CD4-positive, alpha-beta T cell treated with Interleukin-4 for 1 hour (primary cell): ENCODE data around the gene TATDN2.
"Not testable (repeated sequence)": the region's sequence is repeated elsewhere in the genome, so short reads cannot be mapped to it uniquely, and the experiment has no call there.

Source experiments
- DNase-seq, 2 donors: peaks; one replicate each; pipeline ENCODE4 v3.0.0-alpha.2; 2020 to 2022

The TATDN2 gene

GRCh38 chr3:10292505-10293419, 44.5 kb downstream of the TATDN2 start, which contains the start of gene GHRL:
TSS of gene GHRL (minus strand) at chr3:10292947. CDS start at chr3:10290180, 2,767 bp downstream.
- DNase-seq, result peak; percentile 16 to 71

- no peak for DNase-seq
Observed at GRCh38 chr3:10294030-10294586, 45.8 kb downstream of the TATDN2 start.

- DNase-seq, result not testable (repeated sequence)
Observed at GRCh38 chr3:10298064-10298463, 49.8 kb downstream of the TATDN2 start.

GRCh38 chr3:10299175-10299574, 50.9 kb downstream of the TATDN2 start:
- DNase-seq, result no peak

GRCh38 chr3:10299679-10300078, 51.4 kb downstream of the TATDN2 start:
- no peak for DNase-seq

- DNase-seq, result no peak
Observed at GRCh38 chr3:10300087-10300486, 51.8 kb downstream of the TATDN2 start.

GRCh38 chr3:10303105-10303504, 54.8 kb downstream of the TATDN2 start:
- no peak for DNase-seq

GRCh38 chr3:10303785-10304184, 55.5 kb downstream of the TATDN2 start:
- no peak for DNase-seq

GRCh38 chr3:10304905-10305304, 56.6 kb downstream of the TATDN2 start:
- DNase-seq, result no peak

GRCh38 chr3:10305331-10305902, 57.2 kb downstream of the TATDN2 start:
- DNase-seq, result no peak

GRCh38 chr3:10306156-10306555, 57.9 kb downstream of the TATDN2 start:
- DNase-seq, result no peak

- DNase-seq, result no peak
Observed at GRCh38 chr3:10308678-10309077, 60.4 kb downstream of the TATDN2 start.

GRCh38 chr3:10309736-10310135, 61.5 kb downstream of the TATDN2 start:
- DNase-seq, result no peak

- DNase-seq, result no peak
Observed at GRCh38 chr3:10310578-10310977, 62.3 kb downstream of the TATDN2 start.

GRCh38 chr3:10311710-10312109, 63.5 kb downstream of the TATDN2 start:
- DNase-seq, result no peak

- DNase-seq, result no peak
Observed at GRCh38 chr3:10312391-10312790, 64.1 kb downstream of the TATDN2 start.

GRCh38 chr3:10312861-10313260, 64.6 kb downstream of the TATDN2 start:
- DNase-seq, result no peak

- DNase-seq, result no peak
Observed at GRCh38 chr3:10315101-10315500, 66.8 kb downstream of the TATDN2 start.

- DNase-seq, result no peak
Observed at GRCh38 chr3:10315771-10316344, 67.6 kb downstream of the TATDN2 start.

- no peak for DNase-seq
Observed at GRCh38 chr3:10317311-10317960, 69.2 kb downstream of the TATDN2 start.

GRCh38 chr3:10317961-10318350, 69.7 kb downstream of the TATDN2 start:
- DNase-seq, result no peak

GRCh38 chr3:10319251-10319650, 71.0 kb downstream of the TATDN2 start:
- DNase-seq, result no peak

- peak in 1 of 2 donors; percentile 19 for DNase-seq
Observed at GRCh38 chr3:10319804-10320203, 71.5 kb downstream of the TATDN2 start.
